CD4-positive, alpha-beta T cell treated with Interleukin-10 for 1 hour (primary cell): Measurements from ENCODE around the gene B3GALNT2.
A peak's percentile ranks its signal among the peaks of the same experiment; 100 is the strongest.
"Not testable (repeated sequence)": the region's sequence is repeated elsewhere in the genome, so short reads cannot be mapped to it uniquely, and the experiment has no call there.

Source experiments
- DNase-seq: peaks from one replicate; pipeline ENCODE4 v3.0.0-alpha.2; 2020

B3GALNT2 gene

GRCh38 chr1:235504122-235504493, at the start of gene B3GALNT2:
Gene B3GALNT2, minus strand, starts transcription at chr1:235504452. Its CDS starts 200 bp downstream, at chr1:235504252.
- DNase-seq = no peak

- DNase-seq = no peak
These were observed 48.9 kb upstream of the B3GALNT2 start for GRCh38 chr1:235553112-235553551.

GRCh38 chr1:235552146-235552716, 48.0 kb upstream of the B3GALNT2 start:
- no peak for DNase-seq

GRCh38 chr1:235549351-235550139, 45.3 kb upstream of the B3GALNT2 start:
- DNase-seq = no peak

GRCh38 chr1:235546369-235547155, 42.3 kb upstream of the B3GALNT2 start:
- DNase-seq = not testable (repeated sequence)

- DNase-seq = no peak
These were observed 41.2 kb upstream of the B3GALNT2 start for GRCh38 chr1:235545292-235545930.

- DNase-seq = not testable (repeated sequence)
These were observed 38.6 kb upstream of the B3GALNT2 start for GRCh38 chr1:235542845-235543244.

- no peak for DNase-seq
These were observed 29.4 kb upstream of the B3GALNT2 start for GRCh38 chr1:235533476-235534168.

GRCh38 chr1:235532360-235532759, 28.1 kb upstream of the B3GALNT2 start:
- no peak for DNase-seq

GRCh38 chr1:235527196-235527814, 23.1 kb upstream of the B3GALNT2 start:
- DNase-seq = no peak

- DNase-seq = no peak
These were observed 21.1 kb upstream of the B3GALNT2 start for GRCh38 chr1:235525314-235525713.

- DNase-seq = no peak
These were observed 12.7 kb upstream of the B3GALNT2 start for GRCh38 chr1:235516862-235517446.

GRCh38 chr1:235515844-235516512, 11.7 kb upstream of the B3GALNT2 start:
- no peak for DNase-seq

GRCh38 chr1:235513495-235514366, 9.5 kb upstream of the B3GALNT2 start:
- DNase-seq = peak; percentile 73

GRCh38 chr1:235511470-235512240, 7.4 kb upstream of the B3GALNT2 start:
- no peak for DNase-seq

- no peak for DNase-seq
These were observed 6.6 kb upstream of the B3GALNT2 start for GRCh38 chr1:235510823-235511222.

GRCh38 chr1:235507623-235508022, 3.4 kb upstream of the B3GALNT2 start:
- DNase-seq = no peak

GRCh38 chr1:235504494-235505222, 406 bp upstream of the B3GALNT2 start:
- DNase-seq = peak; percentile 98
